ENCODE measurements around the gene HDDC3. TPM values are rescaled to one million over a fixed set of nuclear protein-coding genes. Genes with fewer than 3 reads are reported as not detected.
A peak's percentile ranks its signal among the peaks of the same experiment; 100 is the strongest.

HDDC3 gene
- polyA plus RNA-seq, 1 donor (not counting 4 experiments of a cell fraction or from before 2014, with no cell fraction given): 11.8 TPM

DNA sequence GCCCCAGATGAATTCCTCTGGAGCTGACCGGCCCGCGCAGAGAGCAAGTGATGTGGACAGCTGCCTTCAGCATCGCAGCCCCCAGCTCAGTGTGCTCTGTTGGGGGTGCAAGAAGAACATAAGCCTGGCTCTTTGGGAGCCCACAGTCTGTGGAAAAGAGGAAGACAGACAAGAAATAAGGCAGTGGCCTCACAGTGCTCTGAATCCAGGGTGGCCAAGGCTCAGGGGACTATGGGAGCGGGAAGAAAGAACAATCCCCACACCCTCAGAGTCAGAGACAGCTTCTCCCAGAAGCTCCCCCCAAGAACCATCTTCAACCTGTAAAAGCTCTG lies 277 bp upstream of the HDDC3 start:
- DNase-seq (ENCODE audit: low read depth, low spot score) (no peak), FAIRE-seq (no peak)
- Histone ChIP-seq H3K9ac (ENCODE audit: control insufficient read depth, extremely low read depth, insufficient read depth, low read length) (peak overlapping the region; percentile 76), H3K9me3 (ENCODE audit: control insufficient read depth, low read depth, low read length) (no peaks in the 10 kb centered on the region), H3K4me1 (ENCODE audit: control insufficient read depth, extremely low read depth, insufficient read depth, low read length) (peaks cover 39% of the 10 kb centered on the region), H3K36me3 (ENCODE audit: control insufficient read depth in 2 of 2, extremely low read depth in 1 of 2, insufficient read depth in 2 of 2, low read length in 2 of 2) (peaks cover 3 to 5% of the 10 kb centered on the region in 2 experiments), H3K27ac (ENCODE audit: control insufficient read depth, insufficient read depth, low read length) (no peak overlapping the region), H4K20me1 (ENCODE audit: control insufficient read depth, extremely low read depth, insufficient read depth, low read length) (no peaks in the 10 kb centered on the region), H3K4me2 (ENCODE audit: control insufficient read depth, extremely low read depth, insufficient read depth, low read depth, low read length) (peak overlapping the region; percentile 27), H3K4me3 (ENCODE audit: control insufficient read depth in 2 of 3, extremely low read depth in 1 of 3, insufficient read depth in 2 of 3, low read depth in 1 of 3, low read length in 3 of 3) (peak overlapping the region; percentile 78 to 91 (median 89)), H3K27me3 (ENCODE audit: control insufficient read depth, extremely low read depth, insufficient read depth, low read length) (no peaks in the 10 kb centered on the region), H3K9me1 (ENCODE audit: control insufficient read depth, extremely low read depth, insufficient read depth, low read length) (no peaks in the 10 kb centered on the region), H2AFZ (ENCODE audit: control insufficient read depth, low read length) (peak overlapping the region; percentile 89), H3K79me2 (ENCODE audit: control insufficient read depth, insufficient read depth, low read length) (peaks cover 18% of the 10 kb centered on the region)
- dilution Hi-C loops (cut with MboI; ENCODE audit: extremely low pct_ligation_motif_present, low sequenced_read_pairs): no loop called here
- TF ChIP-seq, protein P1, sequence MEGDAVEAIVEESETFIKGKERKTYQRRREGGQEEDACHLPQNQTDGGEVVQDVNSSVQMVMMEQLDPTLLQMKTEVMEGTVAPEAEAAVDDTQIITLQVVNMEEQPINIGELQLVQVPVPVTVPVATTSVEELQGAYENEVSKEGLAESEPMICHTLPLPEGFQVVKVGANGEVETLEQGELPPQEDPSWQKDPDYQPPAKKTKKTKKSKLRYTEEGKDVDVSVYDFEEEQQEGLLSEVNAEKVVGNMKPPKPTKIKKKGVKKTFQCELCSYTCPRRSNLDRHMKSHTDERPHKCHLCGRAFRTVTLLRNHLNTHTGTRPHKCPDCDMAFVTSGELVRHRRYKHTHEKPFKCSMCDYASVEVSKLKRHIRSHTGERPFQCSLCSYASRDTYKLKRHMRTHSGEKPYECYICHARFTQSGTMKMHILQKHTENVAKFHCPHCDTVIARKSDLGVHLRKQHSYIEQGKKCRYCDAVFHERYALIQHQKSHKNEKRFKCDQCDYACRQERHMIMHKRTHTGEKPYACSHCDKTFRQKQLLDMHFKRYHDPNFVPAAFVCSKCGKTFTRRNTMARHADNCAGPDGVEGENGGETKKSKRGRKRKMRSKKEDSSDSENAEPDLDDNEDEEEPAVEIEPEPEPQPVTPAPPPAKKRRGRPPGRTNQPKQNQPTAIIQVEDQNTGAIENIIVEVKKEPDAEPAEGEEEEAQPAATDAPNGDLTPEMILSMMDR (optimal IDR thresholded peaks at IDR 0.05 in 1 of 3, IDR thresholded peaks at IDR 0.05 in 1 of 3, conservative IDR thresholded peaks at IDR 0.05 in 1 of 3; ENCODE audit: extremely low read depth in 1 of 3, insufficient read depth in 2 of 3, low read length in 3 of 3): no peak
- TF ChIP-seq EZH2 (IDR thresholded peaks at IDR 0.05; ENCODE audit: low read length): no peak

GRCh38 chr15:90931575-90931827 lies 848 bp downstream of the HDDC3 start:
- H2AFZ ChIP-seq (ENCODE audit: control insufficient read depth, low read length): no peak overlapping the region
- no peak for TF ChIP-seq EZH2 (IDR thresholded peaks at IDR 0.05; ENCODE audit: low read length)
- TF ChIP-seq, protein P1 (optimal IDR thresholded peaks at IDR 0.05 in 1 of 3, IDR thresholded peaks at IDR 0.05 in 1 of 3, conservative IDR thresholded peaks at IDR 0.05 in 1 of 3; ENCODE audit: extremely low read depth in 1 of 3, insufficient read depth in 2 of 3, low read length in 3 of 3): no peak
- peaks cover 37% of the 10 kb centered on the region for H3K4me1 ChIP-seq (ENCODE audit: control insufficient read depth, extremely low read depth, insufficient read depth, low read length)
- no peaks in the 10 kb centered on the region for H3K9me3 ChIP-seq (ENCODE audit: control insufficient read depth, low read depth, low read length)
- dilution Hi-C loops (cut with MboI; ENCODE audit: extremely low pct_ligation_motif_present, low sequenced_read_pairs): no loop called here
- peaks cover 12% of the 10 kb centered on the region for H3K79me2 ChIP-seq (ENCODE audit: control insufficient read depth, insufficient read depth, low read length)
- no peaks in the 10 kb centered on the region for H3K27me3 ChIP-seq (ENCODE audit: control insufficient read depth, extremely low read depth, insufficient read depth, low read length)
- peak overlapping the region; percentile 76 for H3K9ac ChIP-seq (ENCODE audit: control insufficient read depth, extremely low read depth, insufficient read depth, low read length)
- FAIRE-seq: no peak
- H3K4me2 ChIP-seq (ENCODE audit: control insufficient read depth, extremely low read depth, insufficient read depth, low read depth, low read length): peak overlapping the region; percentile 90
- no peaks in the 10 kb centered on the region for H4K20me1 ChIP-seq (ENCODE audit: control insufficient read depth, extremely low read depth, insufficient read depth, low read length)
- H3K4me3 ChIP-seq (ENCODE audit: control insufficient read depth in 2 of 3, extremely low read depth in 1 of 3, insufficient read depth in 2 of 3, low read depth in 1 of 3, low read length in 3 of 3): peak overlapping the region; percentile 78 to 91 (median 89)
- DNase-seq (ENCODE audit: low read depth, low spot score): no peak
- H3K27ac ChIP-seq (ENCODE audit: control insufficient read depth, insufficient read depth, low read length): peak overlapping the region; percentile 83
- no peaks in the 10 kb centered on the region for H3K9me1 ChIP-seq (ENCODE audit: control insufficient read depth, extremely low read depth, insufficient read depth, low read length)
- peaks cover 2 to 3% of the 10 kb centered on the region in 2 experiments for H3K36me3 ChIP-seq (ENCODE audit: control insufficient read depth in 2 of 2, extremely low read depth in 1 of 2, insufficient read depth in 2 of 2, low read length in 2 of 2)
